CD4-positive, alpha-beta memory T cell (primary cell): ENCODE results near the gene CAMK2G. TPM values are rescaled to one million over a fixed set of nuclear protein-coding genes. Genes with fewer than 3 reads are reported as not detected.
"Not testable (repeated sequence)": the region's sequence is repeated elsewhere in the genome, so short reads cannot be mapped to it uniquely, and the experiment has no call there.

Experiments used
- CTCF ChIA-PET: fragments of 350-600 bp; sonication (Branson Sonifier 250); formaldehyde crosslinking; loops from one replicate; lab custom pipeline; 2021; ENCODE audit warnings: inconsistent platforms; ENCODE audit not compliant: partially characterized antibody; lab: Charles Lee
- POLR2A ChIA-PET: fragments of 350-600 bp; sonication (Branson Sonifier 250); formaldehyde crosslinking; loops from one replicate; lab custom pipeline; 2021; ENCODE audit not compliant: partially characterized antibody; lab: Charles Lee
- DNase-seq, 5 donors: peaks; one replicate each; pipeline versions ENCODE4 v3.0.0 to v3.0.0-alpha.2; 2020 to 2022; ENCODE audit warnings: mixed read lengths in 1 of 5
- H3K27ac ChIP-seq: one replicate; pipeline ENCODE4 v1.7.0; 2013; ENCODE audit warnings: low read depth, low read length
- H3K27me3 ChIP-seq: 2 replicates; pipeline ENCODE4 v1.7.0; 2013; ENCODE audit warnings: mild to moderate bottlenecking, low read length, moderate library complexity; ENCODE audit not compliant: insufficient read depth
- H3K36me3 ChIP-seq: 2 replicates; pipeline ENCODE4 v1.7.0; 2013; ENCODE audit warnings: mild to moderate bottlenecking, low read length, moderate library complexity; ENCODE audit not compliant: insufficient read depth
- H3K4me1 ChIP-seq: 2 replicates; pipeline ENCODE4 v1.7.0; 2013; ENCODE audit warnings: mild to moderate bottlenecking, low read length, moderate library complexity; ENCODE audit not compliant: insufficient read depth
- H3K4me3 ChIP-seq, 2 donors: one replicate each; pipeline ENCODE4 v1.7.0; 2013; ENCODE audit warnings: low read length in 2 of 2, mild to moderate bottlenecking in 1 of 2
- H3K9me3 ChIP-seq, 2 donors: one replicate each; pipeline ENCODE4 v1.7.0; 2013; ENCODE audit warnings: low read length in 2 of 2, control low read depth in 1 of 2; ENCODE audit not compliant: control insufficient read depth in 1 of 2
- H3K27ac Mint-ChIP-seq, 7 donors: one replicate each; pipeline ENCODE4 v1.8.0; 2020 to 2021; ENCODE audit warnings: mixed read lengths in 7 of 7, mild to moderate bottlenecking in 6 of 7, inconsistent platforms in 3 of 7, moderate library complexity in 3 of 7
- H3K27me3 Mint-ChIP-seq, 2 donors: one replicate each; pipeline ENCODE4 v1.8.0; 2020 to 2021; ENCODE audit warnings: mixed read lengths in 2 of 2
- H3K36me3 Mint-ChIP-seq, 2 donors: one replicate each; pipeline ENCODE4 v1.8.0; 2020 to 2021; ENCODE audit warnings: mixed read lengths in 2 of 2, inconsistent platforms in 1 of 2, mild to moderate bottlenecking in 1 of 2
- H3K4me1 Mint-ChIP-seq, 4 donors: one replicate each; pipeline ENCODE4 v1.8.0; 2020 to 2021; ENCODE audit warnings: mixed read lengths in 4 of 4, mild to moderate bottlenecking in 1 of 4
- H3K4me3 Mint-ChIP-seq, 8 donors: one replicate each; pipeline ENCODE4 v1.8.0; 2020 to 2021; ENCODE audit warnings: mixed read lengths in 8 of 8, mild to moderate bottlenecking in 7 of 8, moderate library complexity in 6 of 8, inconsistent platforms in 3 of 8
- H3K9me3 Mint-ChIP-seq, 8 donors: one replicate each; pipeline ENCODE4 v1.8.0; 2020 to 2021; ENCODE audit warnings: mixed read lengths in 8 of 8, mild to moderate bottlenecking in 5 of 8, inconsistent platforms in 3 of 8, moderate library complexity in 1 of 8
- intact Hi-C: fragments of 100-400 bp; cut with micrococcal nuclease; formaldehyde crosslinking; loops from one replicate; pipeline ENCODE4 v1.15.1; 2023
- polyA plus RNA-seq, 2 donors: library from polyadenylated mRNA; unstranded; fragments of 300-500 nt; fragmentation: Illumina TruSeq; gene quantifications; one replicate each; pipeline ENCODE4 v1.2.3, GENCODE V29; 2021
- total RNA-seq, 2 experiments: library from RNA; stranded (reverse); gene quantifications; one replicate each; pipeline ENCODE4 v1.2.3, GENCODE V29; 2021

The CAMK2G gene
- total and polyA plus RNA-seq, 4 experiments from 2014 or later = 3.8 to 70.4 (median 36.0) TPM

DNA sequence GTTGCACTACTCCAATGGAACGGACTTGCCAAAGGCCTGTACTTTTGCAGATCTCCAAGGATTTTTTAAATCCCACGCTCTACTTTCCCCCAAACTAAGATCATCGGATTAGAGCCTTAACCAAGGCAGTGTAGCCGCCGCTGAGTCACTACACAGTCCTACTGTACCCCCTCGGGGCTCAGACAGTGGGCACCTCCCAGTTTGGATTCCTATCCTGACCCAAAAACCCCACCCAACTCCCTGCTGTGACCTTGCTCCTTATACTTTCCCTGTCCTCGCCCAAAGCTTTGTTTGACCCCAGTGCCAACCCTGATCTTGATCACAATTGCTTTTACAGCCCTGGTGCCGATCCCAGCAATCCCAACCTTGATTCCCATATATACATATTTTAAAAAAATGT, 19.1 kb upstream of the CAMK2G start:
- POLR2A ChIA-PET = interaction anchor here (1.6 kb wide), 1 partner anchor 64 kb away, joined by 3 read pairs; no protein-coding TSS in a partner anchor
- Histone ChIP-seq H3K36me3 (no peaks in the 10 kb centered on the region), H3K4me1 (no peaks in the 10 kb centered on the region), H3K27ac (no peak overlapping the region), H3K27me3 (no peaks in the 10 kb centered on the region), H3K4me3 (no peak overlapping the region), H3K9me3 (no peaks in the 10 kb centered on the region)
- intact Hi-C loops = no loop called here
- Mint-ChIP-seq H3K27me3 (no peaks in the 10 kb centered on the region), H3K9me3 (no peaks in the 10 kb centered on the region), H3K4me3 (no peak overlapping the region), H3K4me1 (no peaks in the 10 kb centered on the region), H3K27ac (no peak overlapping the region), H3K36me3 (no peaks in the 10 kb centered on the region)
- CTCF ChIA-PET = interaction anchor here (0.8 to 20.2 kb wide), 4 partner anchors 10 to 63 kb away, joined by 3 to 726 read pairs (median 4); no protein-coding TSS in a partner anchor
- DNase-seq = no peak

DNA sequence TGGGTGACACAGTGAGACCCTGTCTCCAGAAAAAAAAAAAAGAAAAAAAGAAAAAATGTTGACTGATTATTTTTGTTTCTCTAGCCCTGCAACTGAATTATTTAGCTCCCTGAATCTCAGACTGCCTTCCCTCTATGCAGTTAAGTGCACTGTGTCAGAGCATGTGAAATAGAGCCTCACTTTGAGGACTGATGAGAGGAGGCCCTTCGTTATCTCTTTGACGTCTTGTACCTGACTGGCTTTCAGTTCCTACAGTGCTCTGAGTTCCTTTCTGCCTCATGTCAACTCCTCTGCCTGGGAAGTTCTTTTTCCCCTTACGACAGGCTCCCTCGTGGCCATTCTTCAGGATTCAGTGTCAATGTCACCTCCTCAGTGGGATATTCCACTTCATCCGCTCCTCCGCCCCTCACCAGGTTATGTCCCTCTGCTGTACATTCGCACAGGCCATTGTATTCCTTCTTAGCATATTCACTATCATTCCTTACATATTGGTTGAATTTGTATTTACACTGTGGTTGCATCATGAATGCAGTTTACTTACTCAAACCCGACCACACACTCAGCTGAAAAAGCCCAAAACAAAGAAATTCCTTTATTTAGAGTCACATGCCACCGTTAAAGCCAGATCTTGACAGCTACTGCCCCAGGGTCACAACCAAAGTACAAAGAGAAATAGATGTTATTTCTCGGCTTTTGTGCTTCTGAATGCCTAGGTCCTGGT, 18.1 kb upstream of the CAMK2G start:
- H3K4me3 ChIP-seq = no peak overlapping the region
- no peaks in the 10 kb centered on the region for H3K4me1 ChIP-seq
- H3K36me3 Mint-ChIP-seq = no peaks in the 10 kb centered on the region
- H3K4me1 Mint-ChIP-seq = no peaks in the 10 kb centered on the region
- intact Hi-C loops = no loop called here
- CTCF ChIA-PET = interaction anchor here (0.8 to 20.2 kb wide), 6 partner anchors 11 to 189 kb away, joined by 3 to 726 read pairs (median 80); no protein-coding TSS in a partner anchor
- no peaks in the 10 kb centered on the region for H3K36me3 ChIP-seq
- H3K4me3 Mint-ChIP-seq = no peak overlapping the region
- H3K9me3 Mint-ChIP-seq = no peaks in the 10 kb centered on the region
- H3K27ac ChIP-seq = no peak overlapping the region
- no peaks in the 10 kb centered on the region for H3K27me3 Mint-ChIP-seq
- no peak for DNase-seq
- H3K27ac Mint-ChIP-seq = no peak overlapping the region
- no peaks in the 10 kb centered on the region for H3K27me3 ChIP-seq
- POLR2A ChIA-PET = interaction anchor here (1.1 to 1.2 kb wide), 2 partner anchors 9 to 48 kb away, joined by 3 read pairs; no protein-coding TSS in a partner anchor
- H3K9me3 ChIP-seq = no peaks in the 10 kb centered on the region

DNA sequence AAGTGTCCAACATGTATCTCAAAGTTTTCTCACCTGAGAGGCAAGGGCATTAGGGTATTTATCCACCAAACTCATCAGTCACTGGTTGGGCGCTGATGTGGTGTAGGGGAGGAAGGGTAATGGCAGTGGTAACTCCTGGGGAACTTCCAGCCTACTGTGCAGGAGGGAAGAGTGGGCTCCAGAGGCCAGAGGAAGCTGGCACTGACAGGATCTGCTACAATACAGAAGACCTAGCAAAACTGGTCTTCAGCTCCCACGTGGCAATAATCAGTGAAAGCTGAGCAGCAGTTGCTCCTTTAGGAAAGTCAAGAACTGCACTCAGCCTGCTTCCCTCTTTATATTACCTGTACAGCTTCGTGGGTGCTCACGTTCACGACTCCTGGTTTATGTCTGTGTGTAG, 17.2 kb upstream of the CAMK2G start:
- intact Hi-C loops = no loop called here
- H3K27ac Mint-ChIP-seq = no peak overlapping the region
- Histone ChIP-seq H3K27ac (no peak overlapping the region), H3K36me3 (no peaks in the 10 kb centered on the region), H3K4me3 (no peak overlapping the region), H3K9me3 (no peaks in the 10 kb centered on the region), H3K27me3 (no peaks in the 10 kb centered on the region), H3K4me1 (peaks cover under 1% of the 10 kb centered on the region)
- no peaks in the 10 kb centered on the region for H3K27me3 Mint-ChIP-seq
- DNase-seq = no peak
- ChIA-PET POLR2A (interaction anchor here (1.1 to 1.2 kb wide), 2 partner anchors 10 to 49 kb away, joined by 3 read pairs; no protein-coding TSS in a partner anchor), CTCF (interaction anchor here (0.8 to 20.2 kb wide), 9 partner anchors 11 to 190 kb away, joined by 3 to 726 read pairs (median 10); no protein-coding TSS in a partner anchor)
- H3K9me3 Mint-ChIP-seq = no peaks in the 10 kb centered on the region
- H3K4me3 Mint-ChIP-seq = no peak overlapping the region
- H3K36me3 Mint-ChIP-seq = no peaks in the 10 kb centered on the region
- H3K4me1 Mint-ChIP-seq = peaks cover 0 to 2% (median under 1%) of the 10 kb centered on the region in 4 donors

DNA sequence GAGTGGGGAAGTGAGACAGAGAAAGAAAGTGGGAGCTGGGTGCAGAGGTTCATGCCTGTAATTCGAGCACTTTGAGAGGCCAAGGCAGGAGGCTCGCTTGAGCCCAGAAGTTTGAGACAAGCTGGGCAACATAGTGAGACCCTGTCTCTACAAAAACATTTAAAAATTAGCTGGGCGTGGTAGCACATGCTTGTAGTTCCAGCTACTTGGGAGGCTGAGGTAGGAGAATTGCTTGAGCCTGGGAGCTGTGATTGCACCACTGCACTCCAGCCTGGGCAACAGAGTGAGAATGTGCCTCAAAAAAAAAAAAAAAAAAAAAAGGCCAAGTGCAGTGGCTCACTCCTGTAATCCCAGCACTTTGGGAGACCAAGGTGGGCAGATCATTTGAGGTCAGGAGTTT, 16.5 kb upstream of the CAMK2G start:
- H3K36me3 Mint-ChIP-seq, H3K9me3 Mint-ChIP-seq, POLR2A ChIA-PET, H3K4me3 Mint-ChIP-seq, H3K4me1 Mint-ChIP-seq, H3K27ac Mint-ChIP-seq, DNase-seq, H3K27me3 ChIP-seq, H3K27ac ChIP-seq, H3K36me3 ChIP-seq, H3K4me3 ChIP-seq, H3K4me1 ChIP-seq, intact Hi-C loops, H3K9me3 ChIP-seq, H3K27me3 Mint-ChIP-seq: not testable (repeated sequence)
- CTCF ChIA-PET = interaction anchor here (0.8 to 20.2 kb wide), 9 partner anchors 12 to 190 kb away, joined by 3 to 726 read pairs (median 10); no protein-coding TSS in a partner anchor

DNA sequence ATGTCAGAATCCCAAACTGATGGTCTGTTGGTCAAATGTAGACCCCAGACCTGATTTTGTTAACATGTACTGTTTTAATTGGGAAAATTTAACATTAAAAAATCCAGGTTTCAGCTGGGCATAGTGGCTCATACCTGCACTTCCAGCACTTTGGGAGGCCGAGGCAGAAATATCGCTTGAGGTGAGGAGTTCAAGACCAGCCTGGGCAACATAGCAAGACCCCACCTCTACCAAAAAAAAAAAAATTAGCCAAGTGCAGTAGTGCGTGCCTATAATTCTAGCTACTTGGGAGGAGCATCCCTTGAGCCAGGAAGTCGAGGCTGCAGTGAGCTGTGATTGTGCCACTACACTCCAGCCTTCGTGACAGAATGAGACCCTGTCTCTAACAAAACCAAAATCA, 15.9 kb upstream of the CAMK2G start:
- no peaks in the 10 kb centered on the region for H3K9me3 Mint-ChIP-seq
- no peak overlapping the region for H3K4me3 Mint-ChIP-seq
- Histone ChIP-seq H3K4me1 (peaks cover 9% of the 10 kb centered on the region), H3K36me3 (no peaks in the 10 kb centered on the region), H3K27me3 (no peaks in the 10 kb centered on the region), H3K9me3 (no peaks in the 10 kb centered on the region), H3K4me3 (no peak overlapping the region), H3K27ac (no peak overlapping the region)
- no peak overlapping the region for H3K27ac Mint-ChIP-seq
- no peak for DNase-seq
- peaks cover 3 to 9% (median 6%) of the 10 kb centered on the region in 4 donors for H3K4me1 Mint-ChIP-seq
- no peaks in the 10 kb centered on the region for H3K27me3 Mint-ChIP-seq
- ChIA-PET POLR2A (no interaction called here), CTCF (interaction anchor here (0.8 to 20.2 kb wide), 8 partner anchors 8 to 191 kb away, joined by 3 to 726 read pairs (median 14); no protein-coding TSS in a partner anchor)
- no peaks in the 10 kb centered on the region for H3K36me3 Mint-ChIP-seq
- intact Hi-C loops = no loop called here

DNA sequence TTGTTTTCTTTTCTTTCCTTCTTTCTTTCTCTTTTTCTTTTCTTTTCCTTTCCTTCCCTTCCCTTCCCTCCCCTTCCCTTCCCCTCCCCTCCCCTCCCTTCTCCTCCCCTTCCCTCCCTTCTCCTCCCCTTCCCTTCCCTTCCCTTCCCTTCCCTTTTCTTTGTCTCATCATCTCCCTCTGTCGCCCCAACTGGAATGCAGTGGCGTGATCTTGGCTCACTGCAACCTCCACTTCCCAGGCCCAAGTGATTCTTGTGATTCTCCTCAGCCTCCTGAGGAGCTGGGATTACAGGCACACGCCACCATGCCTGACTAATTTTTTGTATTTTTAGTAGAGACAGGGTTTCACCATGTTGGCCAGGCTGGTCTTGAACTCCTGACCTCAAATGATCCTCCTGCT, 15.1 kb upstream of the CAMK2G start:
- H3K27ac ChIP-seq, H3K4me1 ChIP-seq, H3K36me3 ChIP-seq, H3K36me3 Mint-ChIP-seq, H3K9me3 ChIP-seq, H3K27me3 ChIP-seq, H3K4me3 ChIP-seq, H3K4me3 Mint-ChIP-seq, H3K9me3 Mint-ChIP-seq, DNase-seq, H3K27ac Mint-ChIP-seq, H3K4me1 Mint-ChIP-seq, H3K27me3 Mint-ChIP-seq: not testable (repeated sequence)
- ChIA-PET POLR2A (interaction anchor here (1.4 kb wide), 1 partner anchor 51 kb away, joined by 4 read pairs; no protein-coding TSS in a partner anchor), CTCF (interaction anchor here (0.6 to 20.2 kb wide), 11 partner anchors 9 to 345 kb away, joined by 3 to 726 read pairs (median 18); no protein-coding TSS in a partner anchor)
- intact Hi-C loops = loop anchor here (5.0 to 10.0 kb wide), 3 partner anchors 33 to 345 kb away; no protein-coding TSS in a partner anchor

DNA sequence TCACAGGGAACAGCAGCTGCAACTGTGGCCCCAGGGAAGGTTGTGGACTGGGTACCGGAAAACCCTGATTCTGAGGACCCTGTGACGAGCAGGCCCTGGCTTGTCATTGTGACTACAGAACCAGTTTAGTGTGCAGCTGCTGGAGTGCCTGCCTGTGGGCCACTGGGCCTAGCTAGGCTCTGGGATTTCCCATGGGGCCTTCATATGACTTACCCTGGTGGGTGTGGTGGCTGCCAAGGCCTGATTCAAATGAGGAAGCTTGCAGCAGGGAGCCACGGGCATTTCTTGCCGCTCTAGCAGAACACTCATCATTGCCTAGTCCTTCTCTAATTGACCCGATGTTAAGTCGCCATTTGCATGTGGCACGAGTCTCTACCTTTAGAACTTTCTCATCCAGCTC, 14.7 kb upstream of the CAMK2G start:
- ChIA-PET CTCF (interaction anchor here (0.6 to 20.2 kb wide), 11 partner anchors 9 to 345 kb away, joined by 3 to 726 read pairs (median 18); no protein-coding TSS in a partner anchor), POLR2A (interaction anchor here (0.6 to 3.9 kb wide), 3 partner anchors 52 to 192 kb away, joined by 3 to 21 read pairs (median 4); no protein-coding TSS in a partner anchor)
- no peaks in the 10 kb centered on the region for H3K27me3 ChIP-seq
- H3K9me3 Mint-ChIP-seq = no peaks in the 10 kb centered on the region
- intact Hi-C loops = loop anchor here (5.0 to 10.0 kb wide), 3 partner anchors 33 to 346 kb away; no protein-coding TSS in a partner anchor
- no peaks in the 10 kb centered on the region for H3K9me3 ChIP-seq
- H3K36me3 Mint-ChIP-seq = no peaks in the 10 kb centered on the region
- H3K4me3 ChIP-seq = no peak overlapping the region
- peaks cover 3 to 9% (median 6%) of the 10 kb centered on the region in 4 donors for H3K4me1 Mint-ChIP-seq
- no peaks in the 10 kb centered on the region for H3K36me3 ChIP-seq
- no peaks in the 10 kb centered on the region for H3K27me3 Mint-ChIP-seq
- no peak overlapping the region for H3K27ac Mint-ChIP-seq
- H3K27ac ChIP-seq = no peak overlapping the region
- no peak overlapping the region for H3K4me3 Mint-ChIP-seq
- peaks cover 9% of the 10 kb centered on the region for H3K4me1 ChIP-seq
- no peak for DNase-seq
